HEK293 (cell line): Measurements from ENCODE around the gene FMN1.
A peak's percentile ranks its signal among the peaks of the same experiment; 100 is the strongest.

Experiments
- CTCF ChIA-PET: fragments of 350-600 bp; formaldehyde crosslinking; extraction: SDS; loops from one replicate; lab custom pipeline; 2021; ENCODE audit warnings: antibody characterized with exemption; lab: Yijun Ruan, JAX
- POLR2A ChIA-PET: fragments of 300-600 bp; formaldehyde crosslinking; extraction: SDS; loops from one replicate; lab custom pipeline; 2020; ENCODE audit warnings: antibody characterized with exemption, inconsistent platforms; lab: Yijun Ruan, JAX
- H3K27ac ChIP-seq: fragments of 200-500 bp; sonication (Bioruptor generic); 2 replicates; pipeline ENCODE4 v1.5.1; 2014; ENCODE audit warnings: low read depth, low read length, control low read depth, inconsistent platforms; ENCODE audit errors: extremely low read depth
- H3K36me3 ChIP-seq, 2 experiments: fragments of 200-500 bp in 1 of 2; sonication (Bioruptor generic) in 1 of 2; 1 replicate in 1 of 2; 2 replicates in 1 of 2; pipeline ENCODE4 v1.5.1; 2014 to 2017; ENCODE audit warnings: inconsistent platforms in 2 of 2, low read length in 2 of 2; ENCODE audit not compliant: control insufficient read depth in 2 of 2, insufficient read depth in 1 of 2
- H3K4me1 ChIP-seq: fragments of 200-500 bp; sonication (Bioruptor generic); 2 replicates; pipeline ENCODE4 v1.5.1; 2014; ENCODE audit warnings: mild to moderate bottlenecking, low read length, inconsistent platforms; ENCODE audit not compliant: control insufficient read depth, insufficient read depth
- H3K4me3 ChIP-seq: 2 replicates; pipeline ENCODE4 v1.5.1; 2011; ENCODE audit warnings: low read depth, mild to moderate bottlenecking, control low read depth, low read length, moderate library complexity
- H3K9me3 ChIP-seq: fragments of 200-500 bp; sonication (Bioruptor generic); 2 replicates; pipeline ENCODE4 v1.5.1; 2014; ENCODE audit warnings: low read depth, low read length, inconsistent platforms; ENCODE audit not compliant: control insufficient read depth, insufficient read depth
- HIC1 ChIP-seq: fragments of 450-650 bp; formaldehyde crosslinking; IDR thresholded peaks from 2 replicates; pipeline ENCODE4 v1.5.1; 2016; ENCODE audit warnings: missing biosample characterization, missing genetic modification characterization
- KLF16 ChIP-seq: fragments of 450-650 bp; formaldehyde crosslinking; IDR thresholded peaks from 2 replicates; pipeline ENCODE4 v1.5.1; 2017; ENCODE audit warnings: missing biosample characterization, missing genetic modification characterization
- PRDM4 ChIP-seq: fragments of 450-650 bp; formaldehyde crosslinking; IDR thresholded peaks from 2 replicates; pipeline ENCODE4 v1.5.1; 2017; ENCODE audit warnings: missing biosample characterization, missing genetic modification characterization
- SCRT2 ChIP-seq: fragments of 450-650 bp; formaldehyde crosslinking; IDR thresholded peaks from 2 replicates; pipeline ENCODE4 v1.5.1; 2016; ENCODE audit warnings: missing biosample characterization, missing genetic modification characterization
- YY2 ChIP-seq: fragments of 450-650 bp; formaldehyde crosslinking; IDR thresholded peaks from 2 replicates; pipeline ENCODE4 v1.5.1; 2016; ENCODE audit warnings: missing biosample characterization, missing genetic modification characterization
- ZNF121 ChIP-seq: fragments of 450-650 bp; formaldehyde crosslinking; IDR thresholded peaks from 2 replicates; pipeline ENCODE4 v1.5.1; 2016; ENCODE audit warnings: missing biosample characterization, missing genetic modification characterization
- ZNF138 ChIP-seq: fragments of 450-650 bp; formaldehyde crosslinking; IDR thresholded peaks from 2 replicates; pipeline ENCODE4 v1.5.1; 2016; ENCODE audit warnings: missing biosample characterization, missing genetic modification characterization, borderline replicate concordance
- ZNF280C ChIP-seq: fragments of 450-650 bp; formaldehyde crosslinking; IDR thresholded peaks from 2 replicates; pipeline ENCODE4 v1.5.1; 2016; ENCODE audit warnings: missing biosample characterization, missing genetic modification characterization
- ZNF37A ChIP-seq: fragments of 450-650 bp; IDR thresholded peaks from 2 replicates; pipeline ENCODE4 v1.5.1; 2018; ENCODE audit warnings: missing biosample characterization, missing genetic modification characterization
- ZNF416 ChIP-seq: fragments of 450-650 bp; formaldehyde crosslinking; IDR thresholded peaks from 2 replicates; pipeline ENCODE4 v1.5.1; 2016; ENCODE audit warnings: missing biosample characterization, missing genetic modification characterization
- ZNF433 ChIP-seq: fragments of 450-650 bp; formaldehyde crosslinking; IDR thresholded peaks from 2 replicates; pipeline ENCODE4 v1.5.1; 2016; ENCODE audit warnings: missing biosample characterization, missing genetic modification characterization, low read depth
- ZNF596 ChIP-seq: fragments of 450-650 bp; IDR thresholded peaks from 2 replicates; pipeline ENCODE4 v1.5.0; 2018; ENCODE audit warnings: missing biosample characterization, mild to moderate bottlenecking, missing genetic modification characterization, moderate library complexity
- ZNF660 ChIP-seq: fragments of 450-650 bp; IDR thresholded peaks from 2 replicates; pipeline ENCODE4 v1.5.1; 2018; ENCODE audit warnings: missing biosample characterization, mild to moderate bottlenecking, missing genetic modification characterization

Gene FMN1

GRCh38 chr15:32859251-32859650 lies 335.3 kb downstream of the FMN1 start (continued):
- TF ChIP-seq ZNF596 (no peak), ZNF280C (no peak), ZNF138 (tag by site-specific recombination) (no peak), ZNF37A (tag by site-specific recombination) (no peak), KLF16 (tag by site-specific recombination) (no peak)

- CTCF ChIA-PET: interaction anchor here (0.5 kb wide), 1 partner anchor 275 kb away, joined by 3 read pairs; no protein-coding TSS in a partner anchor
These were observed 336.8 kb downstream of the FMN1 start for GRCh38 chr15:32857732-32858131.

GRCh38 chr15:32856753-32857152 lies 337.8 kb downstream of the FMN1 start:
- H3K4me3 ChIP-seq: no peak overlapping the region
- H3K9me3 ChIP-seq: no peaks in the 10 kb centered on the region
- ChIA-PET CTCF (interaction anchor here (1.1 kb wide), 1 partner anchor 13 kb away, joined by 4 read pairs; no protein-coding TSS in a partner anchor), POLR2A (no interaction called here)
- no peak overlapping the region for H3K27ac ChIP-seq
- TF ChIP-seq PRDM4 (tag by site-specific recombination): no peak
- TF ChIP-seq ZNF280C: no peak
- no peak for TF ChIP-seq ZNF416 (tag by site-specific recombination)
- no peaks in the 10 kb centered on the region for H3K36me3 ChIP-seq
- H3K4me1 ChIP-seq: no peaks in the 10 kb centered on the region

More at GRCh38 chr15:32857732-32858131, 336.8 kb downstream of the FMN1 start:
- Histone ChIP-seq H3K4me1 (no peaks in the 10 kb centered on the region), H3K27ac (no peak overlapping the region), H3K4me3 (no peak overlapping the region), H3K36me3 (no peaks in the 10 kb centered on the region), H3K9me3 (no peaks in the 10 kb centered on the region)
- TF ChIP-seq HIC1 (tag by site-specific recombination): no peak
- no peak for TF ChIP-seq ZNF433
- TF ChIP-seq ZNF121 (tag by site-specific recombination): no peak
- POLR2A ChIA-PET: no interaction called here

- H3K36me3 ChIP-seq: no peaks in the 10 kb centered on the region
- H3K9me3 ChIP-seq: no peaks in the 10 kb centered on the region
- CTCF ChIA-PET: interaction anchor here (0.6 to 1.1 kb wide), 2 partner anchors 14 to 80 kb away, joined by 3 to 4 read pairs; no protein-coding TSS in a partner anchor
- H3K27ac ChIP-seq: no peak overlapping the region
- H3K4me3 ChIP-seq: no peak overlapping the region
- peak; percentile 64 for TF ChIP-seq ZNF660 (tag by site-specific recombination)
- TF ChIP-seq SCRT2 (tag by site-specific recombination): peak; percentile 77
- TF ChIP-seq YY2 (tag by site-specific recombination): no peak
- TF ChIP-seq, all 188 proteins: peak for 2
- H3K4me1 ChIP-seq: no peaks in the 10 kb centered on the region
- POLR2A ChIA-PET: no interaction called here
These were observed 338.6 kb downstream of the FMN1 start for GRCh38 chr15:32855942-32856341.
